Hematopoietic multipotent progenitor cell treated with erythropoietin and hydrocortisone succinate and interleukin-3 and kit ligand, for 15 days (in vitro differentiated cells): ENCODE results near the gene CALY.

Experiments used
- DNase-seq: peaks from one replicate; pipeline ENCODE4 v3.0.0-alpha.2; 2015; ENCODE audit warnings: low spot score

Gene CALY

DNA sequence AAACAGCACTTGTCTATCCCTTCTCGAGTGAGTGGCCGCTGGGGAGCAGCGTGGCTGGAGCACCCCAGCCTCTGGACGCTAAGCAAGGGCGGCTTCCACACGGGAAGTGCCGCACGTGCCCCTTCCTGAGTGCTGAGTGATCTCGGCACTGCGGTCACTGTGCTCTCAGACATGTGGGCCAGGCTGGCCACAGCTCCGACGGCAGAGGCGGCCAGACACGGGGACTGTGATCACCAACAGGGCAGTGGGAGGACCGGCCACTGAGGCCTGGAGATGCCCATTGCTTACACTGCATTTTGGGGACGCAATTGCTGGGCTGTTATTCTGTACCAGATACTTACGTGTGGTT is 29.4 kb upstream of the CALY start:
- DNase-seq = no peak

DNA sequence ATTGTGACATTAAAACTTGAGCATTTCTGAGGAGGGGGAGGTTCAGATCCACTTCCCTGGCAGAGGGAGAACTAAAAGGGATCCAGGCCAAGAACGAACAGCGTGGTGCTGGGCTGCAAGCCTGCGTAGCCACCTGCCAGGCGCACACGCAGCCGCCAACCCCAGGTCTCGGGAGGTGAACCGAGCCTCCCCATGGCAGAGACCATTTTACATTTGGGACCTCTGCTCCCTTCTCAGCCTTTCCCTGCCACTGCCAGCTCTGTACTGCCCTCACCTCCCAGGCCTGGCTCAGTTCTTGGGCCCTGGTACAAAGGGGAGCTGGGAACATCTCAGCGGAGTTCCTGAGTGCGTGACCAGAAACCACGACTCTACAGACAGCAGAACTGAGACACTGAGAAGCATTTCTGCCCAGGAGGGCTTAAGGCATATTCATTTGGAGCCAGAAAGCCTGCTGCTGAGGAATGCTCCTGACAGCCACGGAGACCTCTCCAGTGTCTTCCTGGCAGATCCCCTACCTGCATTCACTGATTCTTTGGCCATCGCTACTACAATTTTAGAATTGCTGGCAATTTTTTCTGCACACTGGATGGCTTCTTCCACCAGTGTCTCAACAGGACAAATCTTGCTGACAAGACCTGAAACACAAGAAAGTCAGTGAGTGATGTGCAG is 28.9 kb upstream of the CALY start:
- DNase-seq = no peak

DNA sequence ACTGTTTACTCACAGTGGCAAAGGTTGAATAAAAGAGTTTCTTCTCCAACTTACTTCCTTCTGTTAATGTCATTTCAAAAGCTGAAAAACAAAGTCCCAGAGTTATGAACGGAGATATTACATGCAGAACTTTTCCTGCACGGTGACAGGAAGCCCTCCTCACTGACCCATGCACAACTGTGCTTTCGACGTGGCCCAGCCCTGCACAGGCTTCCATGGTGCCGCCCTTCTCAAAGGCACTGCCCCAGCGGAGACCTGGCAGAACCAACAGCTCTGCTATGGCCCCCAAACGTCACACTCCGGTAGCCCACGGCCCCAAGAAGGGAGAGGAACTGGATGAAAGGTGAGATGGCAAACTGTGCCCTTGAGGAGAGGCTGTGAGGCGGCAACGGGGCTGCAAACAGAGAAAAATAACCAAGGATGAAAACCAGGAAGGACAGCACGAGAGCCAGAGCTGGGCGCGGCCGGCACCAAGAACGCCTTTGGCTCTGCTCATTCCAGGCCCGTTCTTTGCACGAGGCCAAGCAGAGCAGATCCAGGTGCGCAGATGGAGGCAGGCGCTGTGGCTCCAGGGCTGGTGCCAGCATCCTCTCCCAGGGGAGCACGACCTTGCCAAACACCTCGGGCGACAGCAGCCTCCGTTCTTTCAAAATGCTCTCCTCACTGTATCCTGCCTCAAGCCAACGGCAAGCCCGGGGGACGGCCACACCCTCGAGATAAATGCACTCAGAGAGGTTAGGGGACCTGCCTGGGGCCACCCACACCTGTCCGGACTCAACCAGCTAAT is 28.1 kb upstream of the CALY start:
- no peak for DNase-seq

DNA sequence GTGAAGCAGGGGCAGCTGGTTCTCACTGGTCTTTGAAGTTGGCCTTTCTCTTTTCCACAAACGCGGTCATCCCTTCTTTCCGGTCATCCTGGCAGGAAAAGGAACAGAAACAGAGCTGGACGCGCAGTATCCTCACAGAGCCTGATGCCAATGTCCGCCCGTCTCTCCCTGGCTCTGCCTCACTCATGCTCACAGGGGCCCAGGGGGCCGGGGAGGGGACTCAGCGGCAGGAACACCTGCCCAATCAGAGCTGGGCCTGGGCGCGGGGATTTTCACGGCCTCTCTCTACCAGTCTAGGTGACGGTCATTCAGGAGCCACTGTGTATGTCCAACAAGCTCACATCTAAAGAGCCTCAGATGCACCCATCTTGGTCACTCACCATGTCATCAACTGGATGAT is 26.1 kb upstream of the CALY start:
- DNase-seq = no peak

DNA sequence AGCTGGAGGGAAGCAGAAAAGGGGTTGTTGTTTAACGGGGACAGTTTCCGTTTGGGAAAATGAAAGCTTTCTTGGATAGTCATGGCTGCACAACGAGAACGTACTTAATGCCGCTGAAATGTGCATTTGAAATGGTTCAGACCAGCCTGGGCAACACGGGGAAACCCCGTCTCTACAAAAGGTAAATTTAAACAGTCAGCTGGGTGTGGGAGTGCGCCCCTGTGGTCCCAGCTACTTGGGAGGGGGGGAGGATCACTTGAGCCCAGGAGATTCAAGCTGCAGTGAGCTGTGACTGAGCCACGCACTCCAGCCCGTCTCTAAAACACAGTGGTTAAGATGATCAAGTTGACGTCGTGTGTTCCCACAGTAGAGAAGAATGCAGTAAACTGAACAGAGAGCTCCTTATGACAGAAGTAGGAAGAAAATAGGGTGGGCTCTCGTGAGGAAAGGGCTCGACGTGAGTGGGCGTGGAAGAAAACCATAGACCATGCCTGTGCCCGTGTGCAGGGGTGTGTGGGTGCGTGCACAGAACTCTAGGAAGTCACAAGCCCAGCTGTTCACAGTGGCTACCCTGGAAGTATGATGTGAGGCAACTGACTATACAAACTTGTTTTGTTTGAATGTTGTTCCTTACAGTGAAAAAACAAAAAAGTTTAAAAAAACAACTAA is 25.2 kb upstream of the CALY start:
- no peak for DNase-seq

DNA sequence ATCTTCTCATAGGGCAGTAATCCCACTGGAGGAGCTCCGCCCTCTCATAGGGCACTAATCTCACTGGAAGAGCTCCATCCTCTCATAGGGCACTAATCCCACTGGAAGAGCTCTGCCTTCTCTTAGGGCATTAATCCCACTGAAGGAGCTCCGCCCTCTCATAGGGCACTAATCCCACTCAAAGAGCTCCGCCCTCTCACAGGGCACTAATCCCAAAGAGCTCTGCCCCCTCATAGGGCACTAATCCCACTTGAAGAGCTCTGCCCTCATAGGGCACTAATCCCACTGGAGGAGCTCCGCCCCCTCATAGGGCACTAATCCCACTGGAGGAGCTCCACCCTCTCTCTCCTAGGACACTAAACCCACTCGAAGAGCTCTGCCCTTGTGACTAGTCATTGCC is 24.5 kb upstream of the CALY start:
- no peak for DNase-seq

DNA sequence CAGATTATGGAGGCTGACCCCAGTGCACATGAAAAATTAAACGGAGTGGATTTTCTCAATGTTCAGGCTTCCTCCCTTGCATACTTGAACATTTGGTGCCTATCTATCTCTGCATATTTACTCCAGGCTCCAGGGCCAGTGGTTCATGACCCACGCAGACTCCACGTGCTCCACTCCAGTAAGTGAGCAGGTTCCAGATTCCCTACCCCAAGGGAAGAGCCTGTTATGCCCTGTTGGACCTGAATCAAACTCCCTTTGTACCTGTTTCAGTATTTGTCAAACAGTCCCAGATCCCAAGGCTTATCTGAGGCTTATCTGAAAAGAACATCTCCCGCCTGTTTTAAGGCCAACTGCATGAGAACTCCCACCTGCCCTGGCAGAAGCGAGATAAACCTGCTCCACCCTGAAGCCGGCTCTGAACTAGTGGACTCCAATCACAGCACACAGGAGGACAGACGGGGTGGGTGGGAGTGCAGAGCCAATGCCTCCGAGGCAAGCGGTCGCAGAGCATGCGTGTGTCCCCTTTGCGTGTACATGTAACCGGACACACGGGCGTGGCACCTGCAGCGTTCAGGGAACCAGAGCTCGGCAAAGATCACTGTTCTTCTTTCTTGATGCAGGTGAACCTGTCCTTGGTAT is 23.4 kb upstream of the CALY start:
- no peak for DNase-seq

DNA sequence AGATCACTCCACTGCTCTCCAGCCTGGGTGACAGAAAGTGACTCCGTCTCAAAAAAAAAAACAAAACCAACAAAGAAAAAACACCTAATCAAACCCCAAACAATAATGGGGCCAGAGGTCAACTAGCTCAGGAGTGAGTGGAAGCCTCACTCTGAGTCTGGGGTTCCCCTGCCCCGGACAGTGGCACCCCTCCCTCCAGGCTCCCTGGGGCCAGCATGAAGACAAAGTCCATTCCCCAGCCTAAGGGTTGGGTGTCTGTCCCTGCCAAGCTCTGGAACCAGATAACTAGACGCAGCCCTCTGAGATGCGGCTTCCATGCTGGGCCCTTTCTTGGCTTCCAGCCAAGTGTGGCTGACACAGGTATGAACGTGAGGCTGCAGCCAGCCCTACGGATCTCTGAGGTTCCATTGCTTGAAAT is 22.9 kb upstream of the CALY start:
- peak; percentile 56 for DNase-seq

DNA sequence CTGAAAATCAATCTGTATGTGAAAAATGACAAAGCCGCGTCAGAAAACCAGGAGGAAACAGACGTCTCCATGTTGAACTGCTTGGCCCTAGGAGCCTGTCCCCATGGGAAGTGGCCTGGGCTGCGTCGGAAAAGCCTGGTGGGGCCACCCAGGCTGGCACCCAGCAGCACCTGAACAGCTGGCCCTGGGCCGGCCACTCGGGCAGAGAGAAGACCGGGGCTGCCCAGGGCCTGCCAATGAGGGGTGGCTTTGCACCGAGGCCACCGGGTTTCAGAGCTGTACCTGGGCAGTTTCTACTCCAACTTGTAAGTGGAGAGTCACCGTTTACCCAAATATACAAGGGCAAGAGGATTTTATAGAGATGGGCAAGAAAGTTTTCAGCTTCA is 22.2 kb upstream of the CALY start:
- DNase-seq = no peak

DNA sequence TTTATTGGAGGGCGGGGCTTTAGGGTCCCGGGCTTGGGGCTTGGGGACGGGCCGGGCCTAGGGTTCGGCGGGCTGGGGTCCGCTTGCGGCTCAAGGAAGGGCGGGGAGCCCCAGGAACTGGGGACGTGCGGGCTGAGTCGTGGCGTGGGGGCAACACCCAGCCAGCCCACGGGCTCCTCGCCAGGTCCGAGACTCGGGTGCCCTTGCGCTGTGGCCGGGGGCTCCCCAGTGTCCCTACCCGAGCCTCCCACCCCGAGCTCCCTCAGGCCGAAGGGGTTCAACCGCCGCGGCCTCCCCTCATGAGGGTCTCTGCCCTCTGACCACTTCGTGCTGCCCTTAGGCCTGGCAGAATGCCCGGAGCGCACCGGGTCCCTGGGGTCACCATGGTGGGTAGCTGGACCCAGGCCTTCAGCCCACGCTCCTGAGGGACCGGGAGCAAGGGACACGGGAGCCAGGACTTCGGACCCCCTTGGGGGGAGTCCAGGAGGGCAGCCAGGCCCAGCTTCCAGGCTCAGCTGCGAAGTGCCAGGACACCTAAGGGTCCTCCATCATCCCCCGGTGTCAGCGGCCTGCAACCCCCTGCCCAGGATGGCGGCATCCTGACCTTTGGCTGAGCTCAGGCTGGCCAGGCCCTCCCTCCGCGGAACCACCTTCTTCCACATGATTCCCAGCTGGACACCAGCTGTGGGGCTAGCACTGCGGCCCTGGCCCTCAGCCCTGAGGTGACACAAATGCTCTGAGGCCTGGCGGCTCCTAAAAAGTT is 21.6 kb upstream of the CALY start:
- DNase-seq = no peak

DNA sequence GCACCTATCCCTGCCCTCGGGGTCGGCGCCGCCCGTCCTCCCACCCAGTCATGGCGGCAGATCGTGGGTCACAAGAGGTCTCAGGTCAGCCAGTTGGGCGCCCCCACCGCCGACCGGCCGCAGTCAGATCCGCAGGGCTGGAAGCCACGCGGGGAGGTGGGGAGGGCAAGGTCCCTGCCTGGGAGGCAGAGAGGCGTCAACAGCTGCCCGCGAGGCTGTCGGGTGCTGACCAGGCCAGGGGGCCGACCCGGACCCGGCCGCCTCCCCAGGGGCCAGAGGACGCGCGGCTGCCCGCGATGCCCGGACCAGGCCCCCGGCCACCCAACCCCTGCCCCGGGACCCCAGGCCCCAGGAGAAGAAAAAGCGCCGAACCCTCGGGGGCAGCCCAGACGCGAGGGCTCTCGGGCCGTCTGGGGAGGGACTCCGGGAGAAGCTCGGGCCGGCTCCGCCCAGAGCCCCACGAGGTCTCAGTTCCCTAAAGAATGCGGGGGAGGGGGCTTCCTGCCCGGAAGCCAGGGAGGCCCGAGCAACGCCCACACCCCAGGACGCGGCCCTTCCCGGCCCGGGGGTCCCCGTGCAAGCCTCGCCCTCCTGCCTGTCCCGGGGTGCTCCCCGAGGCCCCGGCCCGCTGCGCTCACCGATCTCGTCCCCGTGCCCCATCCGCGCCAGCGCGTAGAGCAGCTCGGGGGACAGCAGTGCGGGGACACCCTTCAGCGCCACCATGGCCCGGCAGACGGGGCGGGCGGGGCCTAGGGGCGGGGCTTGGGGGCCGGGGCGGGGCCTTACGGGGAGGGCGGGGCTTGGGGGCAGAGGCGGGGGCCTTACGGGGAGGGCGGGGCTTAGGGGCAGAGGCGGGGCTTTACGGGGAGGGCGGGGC is 20.8 kb upstream of the CALY start, which contains the start of gene FUOM:
TSS of gene FUOM (minus strand) at position 735 of the 877 bp plus-strand sequence. CDS start at position 723, 12 bp downstream.
- peak; percentile 30 for DNase-seq

DNA sequence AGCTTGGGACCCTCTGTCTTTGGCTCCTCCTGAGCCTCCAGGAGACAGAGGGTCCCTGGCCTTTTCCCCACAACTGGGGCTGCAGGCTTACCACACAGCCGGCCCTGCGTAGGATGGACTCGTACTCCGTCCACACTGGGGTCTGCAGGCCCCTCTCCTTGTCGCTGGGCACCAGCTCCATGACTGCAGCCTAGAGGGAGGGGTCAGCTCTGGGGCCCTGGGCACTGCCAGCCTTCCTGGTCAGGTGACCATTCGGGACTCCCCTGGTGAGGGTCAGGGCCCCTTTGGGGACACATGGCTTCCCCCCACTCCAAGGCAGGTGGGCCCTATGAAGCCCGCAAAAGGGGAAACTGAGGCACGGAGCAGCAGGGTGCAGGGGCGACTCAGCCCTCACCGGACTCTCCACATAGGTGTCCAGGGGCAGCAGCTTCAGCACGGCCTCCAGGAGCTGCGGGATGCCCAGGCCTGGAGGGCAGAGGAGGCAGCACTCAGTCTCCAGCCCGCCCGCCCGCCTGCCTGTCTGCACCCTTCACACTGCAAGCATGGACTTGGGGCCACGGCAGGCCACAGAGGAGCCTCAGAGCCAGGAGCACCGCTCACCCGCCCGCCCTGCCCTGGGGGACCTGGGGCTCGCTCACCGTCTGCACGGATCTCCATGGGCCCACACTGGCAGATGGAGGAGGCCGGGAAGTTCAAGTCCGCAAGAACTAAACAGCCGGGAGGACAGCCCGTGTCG is 20.0 kb upstream of the CALY start:
- no peak for DNase-seq

DNA sequence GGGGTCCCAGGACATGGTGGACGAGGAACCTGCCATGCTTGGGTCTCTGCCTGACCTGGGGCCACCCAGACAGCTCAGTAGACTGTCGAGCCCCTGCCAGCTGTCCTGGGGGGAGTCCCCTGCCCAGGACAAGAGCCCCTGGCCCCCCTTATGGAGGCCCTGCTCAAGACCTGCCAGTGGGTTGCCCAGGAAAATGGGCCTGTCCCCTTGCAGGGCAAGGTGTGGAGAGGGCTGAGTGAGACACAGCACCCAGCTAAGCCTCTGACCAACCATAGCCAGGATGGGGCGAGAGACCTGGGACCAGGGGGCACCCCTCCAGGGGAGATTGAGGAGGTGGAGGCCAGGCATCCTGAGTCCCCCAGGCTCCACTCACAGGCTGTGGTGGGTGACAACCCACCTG is 19.3 kb upstream of the CALY start:
- DNase-seq = no peak

DNA sequence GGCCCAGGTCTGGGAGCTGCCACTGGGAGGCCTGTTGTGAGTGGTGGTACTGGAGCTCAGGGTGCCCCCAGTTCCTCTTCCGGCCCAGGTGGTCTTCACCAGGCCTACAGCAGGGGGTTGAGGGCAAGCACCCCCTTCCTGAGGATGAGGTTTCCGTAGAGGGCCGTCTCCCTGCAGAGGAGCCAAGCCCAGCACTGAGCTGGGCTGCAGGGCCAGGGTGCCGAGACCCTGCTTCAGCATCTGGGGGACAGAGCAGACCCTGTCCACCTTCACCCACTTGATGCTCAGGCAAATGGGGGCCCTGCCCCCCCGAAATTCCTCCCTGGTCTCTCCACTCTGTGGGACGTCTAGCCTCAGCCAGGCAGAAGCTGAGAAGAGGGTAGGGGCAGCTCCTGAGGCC is 18.6 kb upstream of the CALY start:
- no peak for DNase-seq

DNA sequence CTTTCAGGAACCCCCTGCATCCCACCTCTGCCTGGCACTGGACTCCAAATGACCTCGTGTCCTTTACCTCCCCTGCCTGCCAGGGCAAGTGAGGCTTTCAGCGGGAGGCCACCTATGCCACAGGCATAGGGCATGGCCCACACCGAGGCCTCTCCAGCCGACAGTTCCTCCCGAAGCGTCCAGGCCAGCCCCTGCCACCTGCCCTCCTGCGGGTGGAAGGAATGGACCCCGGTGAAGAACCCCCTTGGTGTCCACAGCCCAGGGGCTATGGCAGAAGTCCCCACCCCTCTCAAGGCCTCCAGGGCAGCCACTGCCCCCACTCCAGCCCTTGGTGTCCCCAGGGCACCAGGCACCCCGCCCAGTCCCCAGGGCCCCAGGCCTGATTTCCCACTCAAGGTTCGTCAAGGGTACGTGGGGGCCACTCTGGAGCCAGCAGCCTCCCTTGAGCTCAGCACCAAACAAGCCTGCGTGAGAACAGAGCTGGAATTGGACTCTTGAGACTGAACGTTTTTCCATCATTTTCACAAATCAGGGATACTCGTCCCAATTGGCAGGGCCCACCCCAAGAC is 18.1 kb upstream of the CALY start:
- no peak for DNase-seq

DNA sequence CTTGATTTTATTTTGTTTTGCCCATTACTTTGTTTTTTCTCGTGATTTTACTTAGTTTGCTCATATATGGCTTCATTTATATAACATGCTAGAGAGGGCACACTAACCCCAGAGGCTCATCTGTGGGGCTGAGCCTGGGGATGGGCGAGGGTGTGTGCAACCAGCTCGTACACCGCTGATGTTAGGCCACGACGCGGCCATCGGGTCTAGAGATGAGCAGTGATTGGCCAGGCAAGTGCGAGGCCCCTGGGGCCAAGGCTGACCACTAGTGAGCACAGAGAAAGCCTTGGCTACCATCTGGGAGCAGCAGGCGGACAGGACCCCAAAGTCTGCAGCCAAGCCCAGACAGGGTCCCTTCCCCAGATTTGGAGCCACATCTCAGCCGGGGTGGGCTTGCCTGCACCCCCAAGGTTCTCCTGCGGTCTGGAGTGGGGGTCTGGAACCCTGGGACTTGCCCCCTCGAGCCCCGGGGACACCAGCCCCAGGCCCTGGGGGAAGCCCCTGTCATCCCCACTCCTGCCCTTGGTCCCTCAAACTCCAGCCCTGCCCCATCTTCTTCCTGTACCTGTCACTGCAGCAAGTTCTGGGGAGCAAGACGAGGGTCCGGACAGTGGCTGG is 17.4 kb upstream of the CALY start:
- DNase-seq = no peak

DNA sequence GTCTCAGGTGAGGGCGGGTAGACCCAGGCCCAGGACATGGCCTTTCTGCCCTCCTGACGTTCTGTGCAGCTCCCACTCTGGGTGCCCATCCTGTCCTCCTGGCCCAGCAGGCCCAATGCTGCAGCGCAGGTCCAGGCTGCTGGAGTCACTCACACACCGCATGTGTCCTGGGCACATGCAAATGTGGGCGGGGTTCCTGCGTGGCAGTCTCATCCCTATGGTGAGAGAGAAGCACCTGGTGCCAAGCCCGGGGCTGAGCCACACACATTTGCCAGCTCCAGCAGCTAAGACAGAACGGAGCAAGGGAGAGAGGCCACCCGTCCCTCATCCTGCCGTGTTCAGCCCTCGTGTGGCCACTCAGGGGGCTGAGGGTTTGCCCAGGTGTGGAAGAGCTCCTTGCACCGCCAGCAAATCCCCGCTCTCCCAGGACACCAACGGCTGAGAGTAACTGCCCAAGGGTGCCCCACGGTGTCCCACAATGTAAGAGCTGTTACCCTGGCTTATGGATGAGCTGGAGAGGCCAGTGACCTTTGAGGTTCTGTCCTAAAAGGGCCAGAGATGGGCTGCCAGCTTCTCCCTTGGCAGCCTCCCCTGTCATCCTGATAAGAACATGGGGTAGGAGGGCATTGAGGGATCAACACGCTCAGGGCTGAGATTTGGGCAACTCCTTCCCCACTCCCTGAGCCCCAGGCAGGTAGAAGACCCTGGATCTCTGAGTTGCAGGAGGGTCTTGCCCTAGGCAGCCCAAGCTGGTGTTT is 16.7 kb upstream of the CALY start:
- DNase-seq = no peak

DNA sequence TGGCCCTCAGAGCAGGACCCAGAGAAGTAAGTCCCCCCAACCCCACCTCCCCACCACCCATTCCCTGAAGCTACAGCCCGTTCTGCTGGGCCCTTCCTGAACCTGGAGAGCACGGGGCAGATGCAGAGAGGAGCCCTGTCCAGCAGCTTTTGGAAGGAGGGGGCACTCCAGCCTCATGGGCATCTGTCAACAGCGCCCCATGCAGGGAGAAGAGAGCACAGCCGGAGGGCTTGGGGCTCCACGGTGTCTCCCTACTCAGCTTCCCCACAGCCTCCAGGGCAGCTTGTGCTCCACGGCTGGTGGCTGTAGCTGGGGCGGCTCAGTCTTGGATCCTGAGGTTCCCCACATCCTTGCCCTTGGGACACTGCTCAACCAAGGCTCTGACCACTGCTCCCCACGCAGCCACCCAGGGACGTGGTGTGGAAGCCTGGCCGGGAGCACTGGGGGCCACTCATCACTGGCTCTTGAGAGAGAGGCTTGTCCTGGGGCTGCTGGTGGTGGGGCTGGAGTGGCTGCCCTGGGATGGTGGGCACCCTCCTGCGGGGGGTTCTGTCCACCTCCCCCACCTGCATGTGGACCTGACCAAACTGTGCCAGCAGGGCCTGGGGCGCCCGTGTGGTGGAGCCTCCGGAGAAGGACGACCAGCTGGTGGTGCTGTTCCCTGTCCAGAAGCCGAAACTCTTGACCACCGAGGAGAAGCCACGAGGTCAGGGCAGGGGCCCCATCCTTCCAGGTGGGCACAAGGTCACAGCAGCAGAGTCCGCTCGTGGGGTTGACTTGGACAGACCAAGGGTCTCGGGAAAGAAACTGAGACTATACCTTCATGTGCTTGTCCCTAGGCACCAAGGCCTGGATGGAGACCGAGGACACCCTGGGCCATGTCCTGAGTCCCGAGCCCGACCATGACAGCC is 15.0 kb upstream of the CALY start:
- DNase-seq = no peak
